Mesendoderm (in vitro differentiated cells): ENCODE data around the gene FAM118A.

Source experiments
- DNase-seq: peaks from one replicate; pipeline ENCODE4 v3.0.0; 2013
- H2AK5ac ChIP-seq: 2 replicates; pipeline ENCODE4 v1.6.1; 2013; ENCODE audit warnings: low read length, inconsistent platforms
- H2BK120ac ChIP-seq: 2 replicates; pipeline ENCODE4 v1.6.1; 2013; ENCODE audit warnings: low read depth, mild to moderate bottlenecking, low read length, moderate library complexity, mixed read lengths
- H2BK15ac ChIP-seq: replicated peaks from 2 replicates; pipeline ENCODE4 v1.6.1; 2013; ENCODE audit warnings: low read depth, mild to moderate bottlenecking, moderate library complexity
- H2BK5ac ChIP-seq: 2 replicates; pipeline ENCODE4 v1.6.1; 2013; ENCODE audit warnings: low read length, inconsistent platforms
- H3K18ac ChIP-seq: 2 replicates; pipeline ENCODE4 v1.6.1; 2013; ENCODE audit warnings: mild to moderate bottlenecking, low read length, mixed read lengths
- H3K23ac ChIP-seq: one replicate; pipeline ENCODE4 v1.6.1; 2013; ENCODE audit warnings: low read length
- H3K27ac ChIP-seq: 2 replicates; pipeline ENCODE4 v1.5.1; 2013; ENCODE audit warnings: low read depth, mild to moderate bottlenecking, inconsistent platforms, low read length, moderate library complexity
- H3K27me3 ChIP-seq: 2 replicates; pipeline ENCODE4 v1.6.1; 2013; ENCODE audit warnings: low read length, control low read depth, mild to moderate bottlenecking, inconsistent platforms; ENCODE audit not compliant: insufficient read depth, poor library complexity
- H3K36me3 ChIP-seq: 2 replicates; pipeline ENCODE4 v1.6.1; 2013; ENCODE audit warnings: low read length, inconsistent platforms; ENCODE audit not compliant: control insufficient read depth, insufficient read depth
- H3K4ac ChIP-seq: one replicate; pipeline ENCODE4 v1.6.1; 2013; ENCODE audit warnings: low read depth, mild to moderate bottlenecking, low read length, moderate library complexity
- H3K4me1 ChIP-seq: 2 replicates; pipeline ENCODE4 v1.6.1; 2013; ENCODE audit warnings: low read depth, low read length, inconsistent platforms; ENCODE audit not compliant: control insufficient read depth
- H3K4me2 ChIP-seq: 2 replicates; pipeline ENCODE4 v1.6.1; 2013; ENCODE audit warnings: low read length
- H3K4me3 ChIP-seq: 2 replicates; pipeline ENCODE4 v1.5.1; 2013; ENCODE audit warnings: mild to moderate bottlenecking, low read length
- H3K56ac ChIP-seq: one replicate; pipeline ENCODE4 v1.6.1; 2013; ENCODE audit warnings: low read length
- H3K79me1 ChIP-seq: 2 replicates; pipeline ENCODE4 v1.6.1; 2013; ENCODE audit warnings: low read length, inconsistent platforms
- H3K79me2 ChIP-seq: 2 replicates; pipeline ENCODE4 v1.6.1; 2013; ENCODE audit warnings: mild to moderate bottlenecking, low read length; ENCODE audit not compliant: control insufficient read depth, insufficient read depth
- H3K9ac ChIP-seq: 2 replicates; pipeline ENCODE4 v1.6.1; 2013; ENCODE audit warnings: low read length, inconsistent platforms
- H4K5ac ChIP-seq: one replicate; pipeline ENCODE4 v1.6.1; 2013; ENCODE audit warnings: low read length
- H4K8ac ChIP-seq: one replicate; pipeline ENCODE4 v1.6.1; 2013; ENCODE audit warnings: low read depth, mild to moderate bottlenecking, control low read depth, low read length, moderate library complexity
- WGBS: extraction: QIAGEN DNeasy Blood & Tissue Kit; methylation state at CpG from one replicate; pipeline ENCODE4 v1.1.7; 2013; ENCODE audit warnings: low lambda C conversion rate, missing lambda C conversion rate; ENCODE audit not compliant: insufficient coverage; ENCODE audit errors: extremely low coverage; 5-methylcytosine and 5-hydroxymethylcytosine counted together

Gene FAM118A

DNA sequence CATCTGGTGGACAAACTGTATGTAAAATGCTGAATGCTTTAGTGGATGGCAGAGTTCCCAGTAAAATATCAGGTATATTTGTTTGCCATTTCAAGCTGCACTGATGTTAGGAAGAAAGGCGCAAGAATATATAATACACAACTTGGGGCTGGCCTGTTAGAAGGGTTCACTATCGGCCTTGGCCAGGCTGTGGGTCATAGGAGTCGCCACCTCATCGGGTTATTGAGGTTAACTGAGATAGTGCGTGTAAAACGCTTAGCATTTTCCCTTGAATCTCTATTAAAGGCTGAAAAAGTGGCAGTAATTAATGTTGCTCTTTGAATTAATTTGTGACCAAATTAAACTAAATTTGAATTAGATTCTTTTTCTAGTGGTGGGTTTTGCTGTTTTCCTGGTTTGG lies 5.1 kb downstream of the FAM118A start:
- Histone ChIP-seq H4K8ac (no peak overlapping the region), H3K4me1 (peaks cover 11% of the 10 kb centered on the region), H4K5ac (no peak overlapping the region), H3K4ac (no peak overlapping the region), H3K27me3 (no peaks in the 10 kb centered on the region), H3K9ac (no peak overlapping the region), H3K79me2 (peaks cover 34% of the 10 kb centered on the region), H2BK5ac (no peak overlapping the region), H3K27ac (no peak overlapping the region), H2AK5ac (no peak overlapping the region), H3K4me3 (no peak overlapping the region), H3K23ac (no peak overlapping the region), H2BK120ac (no peak overlapping the region), H3K18ac (no peak overlapping the region), H3K79me1 (peaks cover 29% of the 10 kb centered on the region), H3K4me2 (no peak overlapping the region), H2BK15ac (no peak overlapping the region), H3K36me3 (no peaks in the 10 kb centered on the region), H3K56ac (no peak overlapping the region)
- DNase-seq = no peak
- WGBS = no CpG with 5 or more reads among the region's 6 CpGs

DNA sequence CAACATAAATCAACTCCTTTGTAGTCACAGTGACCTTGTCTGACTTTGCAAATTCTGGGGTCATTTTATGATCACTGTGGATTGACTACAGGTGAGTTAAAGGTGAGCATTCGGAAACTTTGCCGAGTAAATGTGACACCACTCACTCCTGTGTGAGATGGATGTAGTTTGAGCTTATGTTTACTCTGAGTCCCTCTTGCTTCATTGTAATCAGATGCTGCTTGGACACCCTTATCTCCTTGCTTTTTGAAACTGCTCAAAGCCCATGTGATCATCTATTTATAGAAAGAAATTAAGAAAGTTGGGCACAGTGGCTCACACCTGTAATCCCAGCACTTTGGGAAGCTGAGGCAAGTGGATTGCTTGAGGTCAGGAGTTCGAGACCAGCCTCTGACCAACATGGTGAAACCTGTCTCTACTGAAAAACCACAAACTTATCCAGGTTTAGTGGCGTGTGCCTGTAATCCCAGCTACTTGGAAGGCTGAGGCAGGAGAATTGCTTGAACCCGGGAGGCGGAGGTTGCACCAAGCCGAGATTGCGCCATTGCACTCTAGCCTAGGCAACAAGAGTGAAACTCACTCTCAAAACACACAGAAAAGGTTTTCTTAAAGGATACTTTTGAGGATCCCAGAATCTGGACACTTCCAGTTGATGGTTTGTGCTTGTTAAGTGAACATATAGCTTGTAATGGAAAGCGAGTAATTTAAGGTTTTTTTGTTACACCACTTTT lies 7.2 kb downstream of the FAM118A start:
- no peak overlapping the region for H3K56ac ChIP-seq
- no peak overlapping the region for H2BK15ac ChIP-seq
- no peak overlapping the region for H3K9ac ChIP-seq
- H3K23ac ChIP-seq = no peak overlapping the region
- H3K4me3 ChIP-seq = no peak overlapping the region
- no peak overlapping the region for H2AK5ac ChIP-seq
- H4K8ac ChIP-seq = no peak overlapping the region
- H2BK5ac ChIP-seq = no peak overlapping the region
- H3K27me3 ChIP-seq = no peaks in the 10 kb centered on the region
- H4K5ac ChIP-seq = no peak overlapping the region
- no peak overlapping the region for H3K27ac ChIP-seq
- no peak overlapping the region for H3K4ac ChIP-seq
- no peak for DNase-seq
- no peak overlapping the region for H2BK120ac ChIP-seq
- peaks cover 22% of the 10 kb centered on the region for H3K79me1 ChIP-seq
- no peaks in the 10 kb centered on the region for H3K36me3 ChIP-seq
- H3K4me2 ChIP-seq = no peak overlapping the region
- no peak overlapping the region for H3K18ac ChIP-seq
- H3K4me1 ChIP-seq = peaks cover 7% of the 10 kb centered on the region
- peaks cover 31% of the 10 kb centered on the region for H3K79me2 ChIP-seq
- no CpG with 5 or more reads among the region's 9 CpGs for WGBS

DNA sequence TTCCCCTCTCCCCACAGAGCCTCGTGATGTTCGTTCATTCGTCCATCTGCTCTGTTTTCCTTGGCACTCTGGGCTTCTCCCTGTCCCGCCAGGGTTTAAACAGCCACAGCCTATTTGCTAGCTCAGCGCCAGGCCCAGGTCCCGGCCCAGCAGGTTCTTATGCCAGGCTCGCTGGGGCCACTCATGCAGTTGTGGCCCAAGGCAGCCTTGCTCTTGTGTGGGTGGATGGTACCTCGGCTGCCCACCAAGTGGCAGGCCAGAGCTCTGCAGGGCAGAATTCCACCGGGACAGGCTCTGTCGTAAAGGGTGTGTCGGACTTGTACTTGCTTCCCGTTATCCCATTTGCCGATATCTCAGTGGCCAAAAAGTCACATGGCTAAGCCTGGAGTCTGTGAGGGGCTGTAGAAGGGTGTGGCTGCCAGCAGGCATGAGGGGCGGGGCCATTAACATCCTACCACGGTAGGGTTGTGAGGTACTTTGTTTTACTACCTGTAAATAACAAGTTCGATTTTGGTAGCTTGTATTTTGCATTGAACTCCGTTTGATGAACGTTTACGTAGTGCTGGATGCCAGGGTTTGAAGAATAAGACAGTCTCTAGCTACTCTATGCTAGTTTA lies 7.9 kb downstream of the FAM118A start:
- no peak overlapping the region for H2BK5ac ChIP-seq
- no peak overlapping the region for H3K23ac ChIP-seq
- no peak overlapping the region for H4K5ac ChIP-seq
- no CpG with 5 or more reads among the region's 19 CpGs for WGBS
- H4K8ac ChIP-seq = no peak overlapping the region
- H3K4me2 ChIP-seq = no peak overlapping the region
- DNase-seq = peak; percentile 72
- no peaks in the 10 kb centered on the region for H3K36me3 ChIP-seq
- no peak overlapping the region for H2BK15ac ChIP-seq
- no peak overlapping the region for H3K9ac ChIP-seq
- no peaks in the 10 kb centered on the region for H3K27me3 ChIP-seq
- H3K4me3 ChIP-seq = no peak overlapping the region
- no peak overlapping the region for H3K27ac ChIP-seq
- H3K56ac ChIP-seq = no peak overlapping the region
- H2BK120ac ChIP-seq = no peak overlapping the region
- peaks cover 29% of the 10 kb centered on the region for H3K79me2 ChIP-seq
- H3K4ac ChIP-seq = no peak overlapping the region
- H3K79me1 ChIP-seq = peaks cover 18% of the 10 kb centered on the region
- H2AK5ac ChIP-seq = no peak overlapping the region
- H3K18ac ChIP-seq = no peak overlapping the region
- H3K4me1 ChIP-seq = peaks cover 5% of the 10 kb centered on the region

DNA sequence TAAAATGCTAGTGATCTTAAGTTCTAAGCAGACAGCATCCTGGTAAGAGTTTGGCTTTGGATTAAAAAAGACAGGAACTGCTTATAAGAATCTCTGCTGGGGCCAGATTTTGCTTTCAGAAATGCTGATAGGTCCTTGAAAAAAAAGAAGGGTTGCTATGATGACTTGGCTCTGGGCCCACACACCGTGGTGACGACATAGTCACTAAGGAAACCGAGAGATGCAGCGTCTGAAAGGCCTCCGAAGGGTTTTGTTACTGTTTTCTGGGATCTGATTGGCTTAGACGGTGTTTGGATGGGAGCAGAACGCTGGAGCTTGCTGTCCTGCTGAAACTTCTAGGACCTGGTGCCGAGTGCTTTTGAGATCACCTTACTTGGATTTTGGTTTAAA lies 8.4 kb downstream of the FAM118A start:
- no peak overlapping the region for H2BK15ac ChIP-seq
- H4K8ac ChIP-seq = no peak overlapping the region
- peaks cover 18% of the 10 kb centered on the region for H3K79me1 ChIP-seq
- peak; percentile 87 for DNase-seq
- H3K56ac ChIP-seq = no peak overlapping the region
- H3K4me1 ChIP-seq = peaks cover 5% of the 10 kb centered on the region
- no peaks in the 10 kb centered on the region for H3K36me3 ChIP-seq
- no peak overlapping the region for H2BK120ac ChIP-seq
- no peak overlapping the region for H3K4me3 ChIP-seq
- no peak overlapping the region for H2BK5ac ChIP-seq
- no peak overlapping the region for H2AK5ac ChIP-seq
- no peak overlapping the region for H3K18ac ChIP-seq
- no peak overlapping the region for H3K23ac ChIP-seq
- no peak overlapping the region for H3K4me2 ChIP-seq
- no peaks in the 10 kb centered on the region for H3K27me3 ChIP-seq
- no peak overlapping the region for H3K27ac ChIP-seq
- WGBS = no CpG with 5 or more reads among the region's 8 CpGs
- H3K9ac ChIP-seq = no peak overlapping the region
- H3K4ac ChIP-seq = no peak overlapping the region
- H4K5ac ChIP-seq = no peak overlapping the region
- H3K79me2 ChIP-seq = peaks cover 29% of the 10 kb centered on the region

GRCh38 chr22:45318558-45319323 lies 9.0 kb downstream of the FAM118A start:
- H2BK15ac ChIP-seq = no peak overlapping the region
- H3K56ac ChIP-seq = no peak overlapping the region
- peaks cover 4% of the 10 kb centered on the region for H3K4me1 ChIP-seq
- no peak overlapping the region for H3K18ac ChIP-seq
- no peaks in the 10 kb centered on the region for H3K27me3 ChIP-seq
- H3K27ac ChIP-seq = no peak overlapping the region
- H3K36me3 ChIP-seq = no peaks in the 10 kb centered on the region
- H3K79me1 ChIP-seq = peaks cover 18% of the 10 kb centered on the region
- H3K4me3 ChIP-seq = no peak overlapping the region
- H2BK5ac ChIP-seq = no peak overlapping the region
- no peak overlapping the region for H3K9ac ChIP-seq
- WGBS = no CpG with 5 or more reads among the region's 12 CpGs
- H3K79me2 ChIP-seq = peaks cover 29% of the 10 kb centered on the region
- H3K23ac ChIP-seq = no peak overlapping the region
- peak; percentile 48 for DNase-seq
- no peak overlapping the region for H3K4me2 ChIP-seq
- no peak overlapping the region for H2BK120ac ChIP-seq
- H2AK5ac ChIP-seq = no peak overlapping the region
- no peak overlapping the region for H4K5ac ChIP-seq
- H4K8ac ChIP-seq = no peak overlapping the region
- no peak overlapping the region for H3K4ac ChIP-seq
